H1 (cell line): ENCODE data around the gene TGM6.

Experiments used
- CTCF ChIP-seq, 3 experiments: IDR thresholded peaks; 1 replicate in 2 of 3; 2 replicates in 1 of 3; pipeline versions ENCODE4 v1.5.1 to v1.6.1; 2011; ENCODE audit warnings: low read length in 3 of 3, mild to moderate bottlenecking in 3 of 3, inconsistent platforms in 2 of 3, low read depth in 1 of 3, moderate library complexity in 1 of 3; ENCODE audit not compliant: insufficient read depth in 1 of 3; ENCODE audit errors: control extremely low read depth in 1 of 3
- RNF2 ChIP-seq: fragments of 200-900, 300-1000 bp; sonication (generic); IDR thresholded peaks from 2 replicates; pipeline ENCODE4 v1.7.1; 2016; ENCODE audit warnings: borderline replicate concordance, low read depth, mild to moderate bottlenecking, antibody characterized with exemption, low read length; ENCODE audit not compliant: poor library complexity, severe bottlenecking; ENCODE audit errors: missing control alignments
- SP2 ChIP-seq: IDR thresholded peaks from 2 replicates; pipeline ENCODE4 v1.6.1; 2012; ENCODE audit warnings: mild to moderate bottlenecking, low read length, inconsistent platforms
- YY1 ChIP-seq: IDR thresholded peaks from 2 replicates; pipeline ENCODE4 v1.6.1; 2011; ENCODE audit warnings: low read depth, mild to moderate bottlenecking, low read length

GRCh38 chr20:2455771-2456497 is 75.2 kb downstream of the TGM6 start:
- TF ChIP-seq SP2 (no peak), CTCF (IDR thresholded peaks at IDR 0.05; ENCODE audit: control extremely low read depth in 1 of 3, insufficient read depth in 1 of 3, low read depth in 1 of 3, low read length in 3 of 3) (no peak), RNF2 (no peak), YY1 (no peak)
